GM23338 (cell line): ENCODE measurements around the gene SLC23A3. TPM values are rescaled to one million over a fixed set of nuclear protein-coding genes. Genes with fewer than 3 reads are reported as not detected.

ENCODE experiments used
- ATAC-seq: fragments of 200-7000 bp; cut with Tn5 transposase; 3 replicates; pipeline ENCODE4 v1.9.1; 2020
- DNase-seq: peaks from one replicate; pipeline ENCODE4 v3.0.0-alpha.2; 2015; ENCODE audit warnings: low spot score
- H2AFZ ChIP-seq: fragments of 200-600 bp; sonication (generic); 2 replicates; pipeline ENCODE4 v1.8.0; 2016; ENCODE audit warnings: antibody characterized with exemption, mild to moderate bottlenecking, moderate library complexity
- H3F3A ChIP-seq: fragments of 200-600 bp; sonication (generic); replicated peaks from 2 replicates; pipeline ENCODE4 v1.8.0; 2017; ENCODE audit warnings: antibody characterized with exemption, mixed run types, low read depth
- H3K27ac ChIP-seq: fragments of 200-600 bp; sonication (generic); 2 replicates; pipeline ENCODE4 v1.6.1; 2016; ENCODE audit warnings: low read depth
- H3K27me3 ChIP-seq: fragments of 200-600 bp; sonication (generic); 2 replicates; pipeline ENCODE4 v1.8.0; 2016; ENCODE audit warnings: mild to moderate bottlenecking, mixed run types, moderate library complexity; ENCODE audit not compliant: insufficient read depth
- H3K36me3 ChIP-seq: fragments of 200-600 bp; sonication (generic); 2 replicates; pipeline ENCODE4 v1.8.0; 2016; ENCODE audit warnings: mild to moderate bottlenecking; ENCODE audit not compliant: insufficient read depth
- H3K4me1 ChIP-seq: fragments of 200-600 bp; sonication (generic); 2 replicates; pipeline ENCODE4 v1.8.0; 2016; ENCODE audit warnings: mild to moderate bottlenecking, moderate library complexity; ENCODE audit not compliant: insufficient read depth
- H3K4me2 ChIP-seq: fragments of 200-600 bp; sonication (generic); 2 replicates; pipeline ENCODE4 v1.7.1; 2017; ENCODE audit warnings: mixed run types
- H3K4me3 ChIP-seq: fragments of 200-600 bp; sonication (generic); 2 replicates; pipeline ENCODE4 v1.6.1; 2016; ENCODE audit warnings: mixed run types
- H3K79me2 ChIP-seq: fragments of 200-600 bp; sonication (generic); replicated peaks from 2 replicates; pipeline ENCODE4 v1.8.0; 2017; ENCODE audit warnings: mild to moderate bottlenecking; ENCODE audit not compliant: insufficient read depth
- H3K9me2 ChIP-seq: fragments of 200-600 bp; sonication (generic); 2 replicates; pipeline ENCODE4 v1.8.0; 2017; ENCODE audit not compliant: insufficient read depth
- H4K20me1 ChIP-seq: fragments of 200-600 bp; sonication (generic); replicated peaks from 2 replicates; pipeline ENCODE4 v1.8.0; 2017; ENCODE audit warnings: mild to moderate bottlenecking; ENCODE audit not compliant: insufficient read depth
- H3K27ac Mint-ChIP-seq: 2 replicates; pipeline ENCODE4 v1.8.0; 2020; ENCODE audit warnings: inconsistent platforms, mild to moderate bottlenecking, moderate library complexity, mixed read lengths
- H3K27me3 Mint-ChIP-seq: 3 replicates; pipeline ENCODE4 v1.8.0; 2022; ENCODE audit warnings: low read depth, mild to moderate bottlenecking, moderate library complexity, mixed read lengths, inconsistent platforms; ENCODE audit not compliant: insufficient read depth, poor library complexity
- H3K36me3 Mint-ChIP-seq: 3 replicates; pipeline ENCODE4 v1.8.0; 2021; ENCODE audit warnings: low read depth, mild to moderate bottlenecking, inconsistent platforms, moderate library complexity, mixed read lengths
- H3K4me1 Mint-ChIP-seq: 3 replicates; pipeline ENCODE4 v1.8.0; 2020; ENCODE audit warnings: mild to moderate bottlenecking, inconsistent platforms, mixed read lengths
- H3K4me3 Mint-ChIP-seq: 3 replicates; pipeline ENCODE4 v1.8.0; 2021; ENCODE audit warnings: moderate library complexity, mild to moderate bottlenecking, inconsistent platforms, mixed read lengths
- H3K9me3 Mint-ChIP-seq: 3 replicates; pipeline ENCODE4 v1.8.0; 2020; ENCODE audit warnings: moderate library complexity, mild to moderate bottlenecking, inconsistent platforms, mixed read lengths
- CREB1 ChIP-seq: fragments of 250-450 bp; sonication (Bioruptor Pico); IDR thresholded peaks from 2 replicates; pipeline ENCODE4 v1.5.0; 2020; ENCODE audit warnings: low read depth, mild to moderate bottlenecking, moderate library complexity
- EZH2 ChIP-seq: fragments of 200-600 bp; sonication (generic); IDR thresholded peaks from one replicate; pipeline ENCODE4 v1.8.0; 2017; ENCODE audit warnings: antibody characterized with exemption, mild to moderate bottlenecking, low read depth; ENCODE audit not compliant: unreplicated experiment
- EZH2phosphoT487 ChIP-seq: fragments of 200-600 bp; sonication (generic); IDR thresholded peaks from one replicate; pipeline ENCODE4 v1.8.1; 2018; ENCODE audit warnings: antibody characterized with exemption; ENCODE audit not compliant: unreplicated experiment
- JUNB ChIP-seq: IDR thresholded peaks from one replicate; pipeline ENCODE4 v1.6.1; 2016; ENCODE audit warnings: antibody characterized with exemption; ENCODE audit not compliant: unreplicated experiment
- NANOG ChIP-seq: IDR thresholded peaks from 2 replicates; pipeline ENCODE4 v1.6.1; 2016; ENCODE audit warnings: antibody characterized with exemption, borderline replicate concordance
- POLR2AphosphoS5 ChIP-seq: IDR thresholded peaks from 2 replicates; pipeline ENCODE4 v1.6.1; 2016; ENCODE audit warnings: antibody characterized with exemption, low read depth
- REST ChIP-seq: IDR thresholded peaks from one replicate; pipeline ENCODE4 v1.6.1; 2018; ENCODE audit warnings: antibody characterized with exemption; ENCODE audit not compliant: unreplicated experiment
- STAT1 ChIP-seq: IDR thresholded peaks from one replicate; pipeline ENCODE4 v1.6.1; 2016; ENCODE audit warnings: antibody characterized with exemption; ENCODE audit not compliant: unreplicated experiment
- ZNF114 ChIP-seq: fragments of 250-450 bp; sonication (Bioruptor Pico); IDR thresholded peaks from 2 replicates; pipeline ENCODE4 v1.5.0; 2020; ENCODE audit warnings: mild to moderate bottlenecking, moderate library complexity
- polyA plus RNA-seq: library from polyadenylated mRNA; unstranded; fragments of >200 nt; fragmentation: Nextera tagmentation; extraction: Ambion mirVana; gene quantifications from 2 replicates; pipeline ENCODE4 v1.2.1, GENCODE V29; 2016
- total RNA-seq: library from RNA; depleted of rRNA; stranded (reverse); fragments of >200 nt; shearing (Covaris generic); gene quantifications from 2 replicates; pipeline ENCODE4 v1.2.3, GENCODE V29; 2014

Gene SLC23A3
- total and polyA plus RNA-seq, 2 experiments from 2014 or later: 0.10 to 0.73 TPM

- TF ChIP-seq NANOG (no peak), EZH2 (no peak), REST (no peak), JUNB (no peak), ZNF114 (CRISPR knock-in tag) (no peak), EZH2phosphoT487 (no peak), POLR2AphosphoS5 (no peak), STAT1 (no peak)
These were observed 40.5 kb upstream of the SLC23A3 start (continued) for GRCh38 chr2:219210196-219210885.

- no peaks in the 10 kb centered on the region; the same call in 1 of the 2 replicates for H3K36me3 ChIP-seq
- peaks cover 51% of the 10 kb centered on the region for H3K36me3 Mint-ChIP-seq
These were observed 39.7 kb upstream of the SLC23A3 start for GRCh38 chr2:219209236-219210195.

More at GRCh38 chr2:219209236-219210195, 39.7 kb upstream of the SLC23A3 start:
- no peak overlapping the region for H3K4me3 ChIP-seq
- H3K27ac Mint-ChIP-seq: no peak overlapping the region
- no peak for TF ChIP-seq CREB1 (CRISPR knock-in tag)
- peaks cover 14% of the 10 kb centered on the region for H3K27me3 Mint-ChIP-seq
- H4K20me1 ChIP-seq: no peaks in the 10 kb centered on the region; the same call in 1 of the 2 replicates
- H3K27ac ChIP-seq: no peak overlapping the region
- no peak for DNase-seq
- no peak for ATAC-seq
- H3K9me3 Mint-ChIP-seq: peaks cover under 1% of the 10 kb centered on the region; the same call in 1 of the 3 replicates
- no peaks in the 10 kb centered on the region for H3K9me2 ChIP-seq
- no peak overlapping the region; the same call in 2 of the 3 replicates for H3K4me3 Mint-ChIP-seq
- H3K4me1 ChIP-seq: peaks cover 15% of the 10 kb centered on the region
- H2AFZ ChIP-seq: no peak overlapping the region
- H3K4me2 ChIP-seq: no peak overlapping the region
- no peaks in the 10 kb centered on the region for H3K79me2 ChIP-seq
- peaks cover 15% of the 10 kb centered on the region; the same call in 1 of the 2 replicates for H3F3A ChIP-seq
- H3K27me3 ChIP-seq: no peaks in the 10 kb centered on the region
- peaks cover 13% of the 10 kb centered on the region; the same call in 2 of the 3 replicates for H3K4me1 Mint-ChIP-seq
